Loucy (cell line): ENCODE measurements around the gene BMI1.

Source experiments
- H2AFZ ChIP-seq: fragments of 200-600 bp; sonication (generic); 2 replicates; pipeline ENCODE4 v1.6.0; 2016; ENCODE audit warnings: antibody characterized with exemption, mild to moderate bottlenecking, low read length, moderate library complexity
- H3F3A ChIP-seq: fragments of 200-600 bp; 2 replicates; pipeline ENCODE4 v1.6.0; 2016; ENCODE audit warnings: antibody characterized with exemption, low read depth, mild to moderate bottlenecking
- H3K27me3 ChIP-seq: fragments of 200-600 bp; sonication (generic); 2 replicates; pipeline ENCODE4 v1.6.1; 2014; ENCODE audit warnings: low read length, mild to moderate bottlenecking; ENCODE audit not compliant: insufficient read depth, poor library complexity, severe bottlenecking
- H3K36me3 ChIP-seq: fragments of 200-600 bp; sonication (generic); 2 replicates; pipeline ENCODE4 v1.6.1; 2016; ENCODE audit warnings: low read length; ENCODE audit not compliant: insufficient read depth
- H3K4me1 ChIP-seq: fragments of 200-600 bp; sonication (generic); 2 replicates; pipeline ENCODE4 v1.5.1; 2014; ENCODE audit warnings: low read length, mild to moderate bottlenecking; ENCODE audit not compliant: insufficient read depth, poor library complexity, severe bottlenecking
- H3K4me2 ChIP-seq: fragments of 200-600 bp; sonication (generic); 2 replicates; pipeline ENCODE4 v1.6.0; 2014; ENCODE audit warnings: antibody characterized with exemption, low read length, low read depth, mild to moderate bottlenecking; ENCODE audit not compliant: poor library complexity, severe bottlenecking
- H3K4me3 ChIP-seq: fragments of 200-600 bp; sonication (generic); 2 replicates; pipeline ENCODE4 v1.5.1; 2014; ENCODE audit warnings: low read length, mild to moderate bottlenecking, mixed read lengths; ENCODE audit not compliant: poor library complexity, severe bottlenecking
- H3K79me2 ChIP-seq: fragments of 200-600 bp; sonication (generic); 2 replicates; pipeline ENCODE4 v1.6.1; 2014; ENCODE audit warnings: low read length; ENCODE audit not compliant: insufficient read depth
- H3K9ac ChIP-seq: fragments of 200-600 bp; sonication (generic); 2 replicates; pipeline ENCODE4 v1.6.0; 2014; ENCODE audit warnings: mild to moderate bottlenecking, low read depth, low read length, moderate library complexity; ENCODE audit not compliant: poor library complexity, severe bottlenecking
- H3K9me2 ChIP-seq: fragments of 200-600 bp; sonication (generic); replicated peaks from 2 replicates; pipeline ENCODE4 v1.6.1; 2016; ENCODE audit warnings: low read depth, low read length, mixed read lengths
- H3K9me3 ChIP-seq: fragments of 200-600 bp; sonication (generic); 2 replicates; pipeline ENCODE4 v1.6.1; 2014; ENCODE audit warnings: mild to moderate bottlenecking, antibody characterized with exemption, low read length, low read depth; ENCODE audit not compliant: insufficient read depth
- H4K20me1 ChIP-seq: fragments of 200-600 bp; sonication (generic); 2 replicates; pipeline ENCODE4 v1.6.0; 2014; ENCODE audit warnings: antibody characterized with exemption, low read length, mild to moderate bottlenecking; ENCODE audit not compliant: insufficient read depth, poor library complexity, severe bottlenecking
- EZH2phosphoT487 ChIP-seq: fragments of 200-600 bp; IDR thresholded peaks from 2 replicates; pipeline ENCODE4 v1.6.1; 2018; ENCODE audit warnings: antibody characterized with exemption, mild to moderate bottlenecking, moderate library complexity, borderline replicate concordance
- TF ChIP-seq, protein P1 (sequence below): fragments of 200-600 bp; sonication (generic); conservative IDR thresholded peaks from 2 replicates; pipeline ENCODE4 v1.5.1; 2014; ENCODE audit warnings: mild to moderate bottlenecking, antibody characterized with exemption, low read length

The BMI1 gene

DNA sequence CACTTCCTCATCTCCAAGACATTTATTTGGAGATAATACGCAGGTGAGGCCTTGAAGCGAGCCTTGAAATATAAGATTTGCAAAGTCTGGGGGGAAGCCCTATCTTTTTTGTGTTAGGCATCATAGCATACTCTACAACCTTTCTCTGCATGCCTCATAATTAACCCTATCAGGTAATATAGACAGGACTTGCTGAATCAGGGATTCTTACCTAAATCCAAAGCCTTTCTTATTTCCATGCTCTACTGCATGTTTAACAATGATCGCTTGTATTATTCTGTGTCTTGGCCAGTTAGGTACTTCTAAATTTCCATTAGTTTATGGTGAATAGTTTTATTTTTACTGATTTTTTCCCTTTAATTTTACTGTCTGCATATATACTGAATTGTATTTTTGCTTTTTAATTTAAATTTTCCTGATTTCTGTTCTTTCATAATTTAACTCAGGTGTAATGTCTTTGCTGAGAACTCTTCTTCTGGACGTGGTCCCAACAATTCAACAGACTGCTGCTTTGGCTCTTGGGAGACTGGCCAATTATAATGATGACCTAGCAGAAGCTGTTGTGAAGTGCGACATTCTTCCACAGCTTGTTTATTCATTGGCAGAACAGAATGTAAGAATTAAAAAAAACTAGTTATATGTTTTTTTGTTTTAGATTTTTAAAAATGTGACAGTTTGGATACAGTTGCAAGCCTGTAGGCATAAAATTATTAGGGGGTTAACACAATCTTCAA lies 43.7 kb downstream of the BMI1 start:
- no peak for TF ChIP-seq EZH2phosphoT487
- TF ChIP-seq, protein P1, sequence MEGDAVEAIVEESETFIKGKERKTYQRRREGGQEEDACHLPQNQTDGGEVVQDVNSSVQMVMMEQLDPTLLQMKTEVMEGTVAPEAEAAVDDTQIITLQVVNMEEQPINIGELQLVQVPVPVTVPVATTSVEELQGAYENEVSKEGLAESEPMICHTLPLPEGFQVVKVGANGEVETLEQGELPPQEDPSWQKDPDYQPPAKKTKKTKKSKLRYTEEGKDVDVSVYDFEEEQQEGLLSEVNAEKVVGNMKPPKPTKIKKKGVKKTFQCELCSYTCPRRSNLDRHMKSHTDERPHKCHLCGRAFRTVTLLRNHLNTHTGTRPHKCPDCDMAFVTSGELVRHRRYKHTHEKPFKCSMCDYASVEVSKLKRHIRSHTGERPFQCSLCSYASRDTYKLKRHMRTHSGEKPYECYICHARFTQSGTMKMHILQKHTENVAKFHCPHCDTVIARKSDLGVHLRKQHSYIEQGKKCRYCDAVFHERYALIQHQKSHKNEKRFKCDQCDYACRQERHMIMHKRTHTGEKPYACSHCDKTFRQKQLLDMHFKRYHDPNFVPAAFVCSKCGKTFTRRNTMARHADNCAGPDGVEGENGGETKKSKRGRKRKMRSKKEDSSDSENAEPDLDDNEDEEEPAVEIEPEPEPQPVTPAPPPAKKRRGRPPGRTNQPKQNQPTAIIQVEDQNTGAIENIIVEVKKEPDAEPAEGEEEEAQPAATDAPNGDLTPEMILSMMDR: no peak
- no peaks in the 10 kb centered on the region for H3K9me3 ChIP-seq
- H3K4me2 ChIP-seq: no peak overlapping the region

GRCh38 chr10:22365233-22365632 lies 44.3 kb downstream of the BMI1 start:
- Histone ChIP-seq H3K27me3 (no peaks in the 10 kb centered on the region), H4K20me1 (no peaks in the 10 kb centered on the region), H3K9me3 (no peaks in the 10 kb centered on the region), H3K79me2 (no peaks in the 10 kb centered on the region), H2AFZ (no peak overlapping the region), H3F3A (no peaks in the 10 kb centered on the region), H3K9me2 (no peaks in the 10 kb centered on the region), H3K36me3 (no peaks in the 10 kb centered on the region), H3K4me3 (no peak overlapping the region), H3K4me2 (no peak overlapping the region), H3K4me1 (peaks cover 41% of the 10 kb centered on the region), H3K9ac (no peak overlapping the region)
- TF ChIP-seq, protein P1: no peak
- no peak for TF ChIP-seq EZH2phosphoT487

More for the DNA sequence above, 43.7 kb downstream of the BMI1 start:
- H3K4me3 ChIP-seq: no peak overlapping the region
- no peaks in the 10 kb centered on the region for H3K79me2 ChIP-seq
- H3K9me2 ChIP-seq: no peaks in the 10 kb centered on the region
- no peaks in the 10 kb centered on the region for H3K36me3 ChIP-seq
- peaks cover 35% of the 10 kb centered on the region for H3K4me1 ChIP-seq
- no peak overlapping the region for H3K9ac ChIP-seq
- H2AFZ ChIP-seq: no peak overlapping the region
- no peaks in the 10 kb centered on the region for H4K20me1 ChIP-seq
- no peaks in the 10 kb centered on the region for H3K27me3 ChIP-seq
- H3F3A ChIP-seq: no peaks in the 10 kb centered on the region

DNA sequence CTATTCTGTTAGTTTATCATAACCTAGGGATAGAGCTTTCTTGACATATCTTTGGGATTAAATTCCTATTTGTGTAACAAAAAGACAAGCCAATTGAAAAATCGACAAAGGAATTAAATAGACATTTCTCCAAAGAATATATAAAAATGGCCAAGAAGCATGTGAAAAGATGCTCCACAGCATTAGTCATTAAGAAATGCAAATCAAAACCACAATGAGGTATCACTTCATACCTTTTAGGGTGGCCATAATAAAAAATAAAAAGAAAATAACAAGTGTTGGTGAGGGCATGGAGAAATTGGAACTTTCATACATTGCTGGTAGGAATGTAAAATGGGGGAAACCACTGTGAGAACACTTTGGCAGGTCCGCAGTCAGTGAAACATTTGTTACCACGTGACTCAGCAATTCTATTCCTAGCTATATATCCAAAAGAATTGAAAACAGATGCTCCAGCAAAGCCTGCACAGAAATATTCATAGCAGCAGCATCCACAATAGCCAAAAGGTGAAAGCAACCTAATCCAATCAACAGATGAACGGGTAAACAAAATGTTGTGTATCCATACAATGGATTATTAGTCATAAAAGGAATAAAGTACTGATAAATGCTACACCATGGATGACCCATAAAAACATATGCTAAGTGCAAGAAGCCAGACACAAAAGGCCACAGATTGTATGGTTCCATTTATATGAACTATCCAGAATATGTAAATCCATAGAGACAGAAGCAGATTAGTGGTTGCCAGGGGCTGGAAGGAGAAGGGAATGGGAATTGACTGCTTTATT lies 44.9 kb downstream of the BMI1 start:
- no peaks in the 10 kb centered on the region for H3K9me2 ChIP-seq
- H4K20me1 ChIP-seq: no peaks in the 10 kb centered on the region
- no peak overlapping the region for H3K4me2 ChIP-seq
- no peaks in the 10 kb centered on the region for H3K9me3 ChIP-seq
- H3K4me1 ChIP-seq: peaks cover 46% of the 10 kb centered on the region
- no peak overlapping the region for H3K9ac ChIP-seq
- H3K79me2 ChIP-seq: no peaks in the 10 kb centered on the region
- no peaks in the 10 kb centered on the region for H3K27me3 ChIP-seq
- no peak overlapping the region for H3K4me3 ChIP-seq
- no peak overlapping the region for H2AFZ ChIP-seq
- no peaks in the 10 kb centered on the region for H3K36me3 ChIP-seq
- no peaks in the 10 kb centered on the region for H3F3A ChIP-seq
- TF ChIP-seq, protein P1: no peak
- no peak for TF ChIP-seq EZH2phosphoT487
